C1 segment of cervical spinal cord (tissue), 14 donors: ENCODE measurements around the gene DNAJB4.

ENCODE experiments used
- DNase-seq, 14 donors: peaks; one replicate each; lab custom pipeline; 2025; lab: John Stamatoyannopoulos, UW

DNAJB4 gene

GRCh38 chr1:78036450-78036849 lies 31.7 kb downstream of the DNAJB4 start:
- DNase-seq = no peak

GRCh38 chr1:78038071-78038470 lies 33.3 kb downstream of the DNAJB4 start:
- no peak for DNase-seq

GRCh38 chr1:78038491-78038939 lies 33.8 kb downstream of the DNAJB4 start:
- DNase-seq = no peak

GRCh38 chr1:78040484-78041089 lies 35.8 kb downstream of the DNAJB4 start:
- no peak for DNase-seq

GRCh38 chr1:78043436-78043835 lies 38.7 kb downstream of the DNAJB4 start:
- no peak for DNase-seq

GRCh38 chr1:78044796-78045562 lies 40.2 kb downstream of the DNAJB4 start:
- no peak for DNase-seq

- DNase-seq = no peak
These were observed 40.8 kb downstream of the DNAJB4 start for GRCh38 chr1:78045563-78045925.

- no peak for DNase-seq
These were observed 41.4 kb downstream of the DNAJB4 start, which contains the start of gene GIPC2 for GRCh38 chr1:78045926-78046778. TSS of gene GIPC2 (plus strand) at chr1:78045966. CDS start at chr1:78046095, 129 bp downstream.

- no peak for DNase-seq
These were observed 42.4 kb downstream of the DNAJB4 start for GRCh38 chr1:78047106-78047505.

GRCh38 chr1:78047631-78048030 lies 42.9 kb downstream of the DNAJB4 start:
- DNase-seq = no peak

- DNase-seq = no peak
These were observed 43.7 kb downstream of the DNAJB4 start for GRCh38 chr1:78048446-78048845.

GRCh38 chr1:78049396-78049795 lies 44.7 kb downstream of the DNAJB4 start:
- no peak for DNase-seq

- no peak for DNase-seq
These were observed 46.3 kb downstream of the DNAJB4 start for GRCh38 chr1:78051005-78051404.

- DNase-seq = no peak
These were observed 48.1 kb downstream of the DNAJB4 start for GRCh38 chr1:78052685-78053405.

- no peak for DNase-seq
These were observed 48.8 kb downstream of the DNAJB4 start for GRCh38 chr1:78053498-78053897.

- DNase-seq = no peak
These were observed 49.8 kb downstream of the DNAJB4 start for GRCh38 chr1:78054559-78054958.

- DNase-seq = no peak
These were observed 50.2 kb downstream of the DNAJB4 start for GRCh38 chr1:78054972-78055371.

GRCh38 chr1:78055565-78056132 lies 50.9 kb downstream of the DNAJB4 start:
- DNase-seq = no peak

- DNase-seq = no peak
These were observed 53.9 kb downstream of the DNAJB4 start for GRCh38 chr1:78058670-78059069.

GRCh38 chr1:78060857-78061563 lies 56.3 kb downstream of the DNAJB4 start:
- no peak for DNase-seq
